GM08714 (cell line): ENCODE data around the gene ADO.
"Not testable (repeated sequence)": the region's sequence is repeated elsewhere in the genome, so short reads cannot be mapped to it uniquely, and the experiment has no call there.

Source experiments
- H3K4me3 ChIP-seq: fragments of 200-500 bp; sonication (Bioruptor generic); 2 replicates; pipeline ENCODE4 v1.5.1; 2014; ENCODE audit warnings: mild to moderate bottlenecking, low read length, inconsistent platforms
- ZNF274 ChIP-seq: IDR thresholded peaks from 2 replicates; pipeline ENCODE4 v1.6.1; 2012; ENCODE audit warnings: mild to moderate bottlenecking, low read depth, low read length

The ADO gene

DNA sequence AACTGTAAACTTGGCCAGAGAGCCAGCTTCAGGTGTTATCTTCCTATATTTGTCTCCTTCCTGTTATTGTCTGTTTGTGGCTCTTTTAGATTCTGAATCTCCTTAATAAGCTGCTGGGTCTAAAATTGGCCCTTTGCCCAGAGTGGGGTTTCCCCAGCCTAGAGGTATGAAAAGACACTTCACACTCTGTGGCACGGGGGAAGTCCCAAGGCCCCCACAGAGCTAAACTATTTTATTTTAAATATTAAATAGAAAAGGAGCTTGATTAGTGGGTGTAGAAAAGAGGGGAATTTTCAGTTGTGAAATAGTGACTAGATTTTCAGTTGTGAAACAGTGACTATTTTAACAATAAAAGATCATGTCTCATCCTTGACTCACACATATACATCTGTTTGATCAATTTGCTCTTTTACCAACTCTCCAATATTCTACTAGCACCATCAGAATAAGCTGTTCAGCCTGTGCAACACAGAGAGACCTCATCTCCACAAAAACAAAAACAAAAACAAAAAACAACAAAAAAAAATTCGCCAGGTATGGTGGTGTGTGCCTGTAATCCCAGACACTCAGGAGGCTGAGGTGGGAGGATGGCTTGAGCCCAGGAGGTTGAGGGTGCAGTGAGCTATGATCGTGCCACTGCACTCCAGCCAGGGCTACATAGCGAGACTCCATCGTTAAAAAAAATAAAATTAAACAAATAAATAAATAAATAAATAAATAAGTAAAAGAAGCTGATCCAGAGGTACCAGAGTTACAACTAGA is 24.9 kb upstream of the ADO start:
- no peak overlapping the region for H3K4me3 ChIP-seq

DNA sequence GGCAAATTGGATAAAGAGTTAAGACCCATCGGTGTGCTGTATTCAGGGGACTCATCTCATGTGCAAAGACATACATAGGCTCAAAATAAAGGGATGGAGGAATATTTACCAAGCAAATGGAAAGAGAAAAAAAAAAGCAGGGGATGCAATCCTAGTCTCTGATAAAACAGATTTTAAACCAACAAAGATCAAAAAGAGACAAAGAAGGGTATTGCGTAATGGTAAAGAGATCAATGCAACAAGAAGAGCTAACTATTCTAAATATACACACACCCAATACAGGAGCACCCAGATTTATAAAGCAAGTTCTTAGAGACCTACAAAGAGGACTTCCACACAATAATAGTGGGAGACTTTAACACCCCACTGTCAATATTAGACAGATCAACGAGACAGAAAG is 20.0 kb upstream of the ADO start:
- H3K4me3 ChIP-seq = not testable (repeated sequence)

More for the DNA sequence above, 24.9 kb upstream of the ADO start:
- TF ChIP-seq ZNF274 = no peak

DNA sequence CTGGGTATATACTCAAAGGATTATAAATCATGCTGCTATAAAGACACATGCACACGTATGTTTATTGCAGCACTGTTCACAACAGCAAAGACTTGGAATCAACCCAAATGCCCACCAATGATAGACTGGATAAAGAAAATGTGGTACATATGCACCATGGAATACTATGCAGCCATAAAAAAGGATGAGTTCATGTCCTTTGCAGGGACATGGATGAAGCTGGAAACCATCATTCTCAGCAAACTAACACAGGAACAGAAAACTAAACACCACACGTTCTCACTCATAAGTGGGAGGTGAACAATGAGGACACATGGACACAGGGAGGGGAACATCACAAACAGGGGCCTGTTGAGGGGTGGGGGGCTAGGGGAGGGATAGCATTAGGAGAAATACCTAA is 16.2 kb upstream of the ADO start:
- not testable (repeated sequence) for H3K4me3 ChIP-seq

DNA sequence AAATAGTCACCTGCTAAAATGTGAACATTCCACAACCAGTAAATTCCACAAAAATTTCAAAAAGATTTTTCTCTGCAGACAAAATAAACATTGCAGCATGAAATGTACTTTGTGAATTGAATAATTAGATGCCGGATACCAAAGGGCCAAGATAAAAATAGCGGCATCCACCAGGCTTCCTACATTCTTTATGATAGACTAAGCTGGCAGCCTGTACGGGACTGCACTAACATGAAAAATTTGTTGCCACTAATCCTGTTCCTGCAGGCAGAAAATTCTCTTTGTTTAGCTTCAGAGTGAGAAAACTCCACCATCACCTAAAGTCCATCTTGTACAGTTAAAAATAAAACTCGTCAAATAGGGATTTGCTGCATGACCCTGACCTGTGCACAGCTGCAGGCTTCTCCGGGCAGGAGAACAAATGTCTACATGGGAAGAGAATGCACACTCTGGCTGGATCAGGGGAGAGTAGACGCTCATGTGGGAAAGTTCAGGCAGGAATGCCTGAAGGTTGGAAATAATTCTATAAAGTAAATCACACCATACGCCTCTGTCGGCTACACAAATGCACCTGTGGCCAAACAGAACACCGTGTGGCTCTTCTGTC is 15.6 kb upstream of the ADO start:
- H3K4me3 ChIP-seq = no peak overlapping the region
- TF ChIP-seq ZNF274 = no peak

DNA sequence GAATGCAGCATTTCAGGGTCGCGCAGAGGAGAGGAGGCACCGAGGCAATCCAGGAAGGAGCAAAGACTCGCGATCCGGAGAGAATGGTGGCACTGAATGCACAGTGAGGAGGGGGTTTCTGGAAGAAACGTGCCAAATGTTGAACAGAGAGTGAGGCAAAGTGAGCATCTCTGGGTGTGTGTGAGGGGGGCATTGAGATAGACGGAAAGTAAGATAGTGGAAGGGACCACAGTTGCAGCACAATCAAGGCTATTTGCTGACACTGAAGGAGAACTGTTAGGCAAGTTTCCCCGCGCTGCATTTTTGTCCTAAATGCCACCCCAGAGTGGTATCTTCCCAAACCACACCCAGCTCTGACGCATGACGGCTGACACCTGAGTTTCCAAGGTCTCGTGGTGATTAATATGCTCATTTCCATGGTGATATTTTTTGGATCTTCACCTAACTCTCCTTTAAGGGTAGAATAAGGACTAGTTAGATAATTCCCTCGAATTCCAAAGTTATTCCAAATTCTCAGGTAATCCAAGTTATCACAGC is 14.4 kb upstream of the ADO start:
- no peak overlapping the region for H3K4me3 ChIP-seq
- TF ChIP-seq ZNF274 = no peak

DNA sequence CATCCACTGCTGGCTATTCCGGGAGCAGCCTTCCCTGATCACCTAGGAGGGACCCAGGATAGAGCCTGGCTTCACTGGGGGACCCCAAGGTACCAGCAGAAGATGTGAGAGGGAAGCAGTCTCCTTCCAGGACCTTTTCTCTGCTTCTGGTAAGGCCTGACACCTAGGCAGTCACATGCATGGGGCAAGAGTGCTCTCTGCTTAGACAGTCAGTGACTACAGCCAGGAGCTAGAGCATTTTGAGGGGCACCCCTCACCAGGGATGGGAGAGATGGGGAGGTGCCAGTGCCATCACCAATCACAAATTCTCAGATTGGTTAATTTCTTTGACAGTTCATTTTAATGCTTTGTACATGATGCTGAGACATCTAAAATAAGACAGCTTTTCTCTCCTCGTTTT is 13.9 kb upstream of the ADO start:
- TF ChIP-seq ZNF274 = no peak
- no peak overlapping the region for H3K4me3 ChIP-seq

DNA sequence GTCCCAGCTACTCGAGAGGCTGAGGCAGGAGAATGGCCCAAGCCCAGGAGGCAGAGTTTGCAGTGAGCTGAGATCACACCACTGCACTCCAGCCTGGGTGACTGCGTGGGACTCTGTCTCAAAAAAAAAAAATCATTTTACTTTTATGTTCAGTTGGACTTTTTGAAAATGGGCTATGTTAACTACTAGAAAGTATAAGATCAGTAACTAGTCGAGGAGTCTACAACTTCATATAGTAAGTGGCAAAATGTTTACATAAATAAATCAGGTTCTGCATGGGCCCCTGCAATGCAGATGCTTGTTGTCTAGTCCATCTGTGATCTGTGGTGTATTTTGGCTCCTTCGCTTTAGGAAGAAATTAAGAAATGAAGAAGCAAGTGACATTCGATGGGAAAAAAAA is 12.3 kb upstream of the ADO start:
- TF ChIP-seq ZNF274 = no peak

DNA sequence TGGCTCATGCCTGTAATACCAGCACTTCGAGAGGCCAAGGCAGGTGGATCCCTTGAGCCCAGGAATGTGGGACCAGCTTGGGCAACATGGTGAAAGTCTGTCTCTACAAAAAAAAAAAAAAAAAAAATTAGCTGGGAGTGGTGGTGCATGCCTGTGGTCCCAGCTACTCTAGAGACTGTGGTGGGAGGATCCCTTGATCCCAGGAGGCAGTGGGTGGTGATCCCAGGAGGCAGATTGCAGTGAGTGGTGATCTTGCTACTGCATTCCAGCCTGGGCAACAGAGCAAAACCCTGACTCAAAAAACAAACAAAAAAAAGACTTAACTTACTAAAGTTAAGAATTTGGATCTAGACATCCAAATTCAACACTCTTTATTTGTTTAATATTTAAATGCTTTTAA is 10.2 kb upstream of the ADO start:
- no peak for TF ChIP-seq ZNF274
- no peak overlapping the region for H3K4me3 ChIP-seq

More for the DNA sequence above, 12.3 kb upstream of the ADO start:
- no peak overlapping the region for H3K4me3 ChIP-seq

DNA sequence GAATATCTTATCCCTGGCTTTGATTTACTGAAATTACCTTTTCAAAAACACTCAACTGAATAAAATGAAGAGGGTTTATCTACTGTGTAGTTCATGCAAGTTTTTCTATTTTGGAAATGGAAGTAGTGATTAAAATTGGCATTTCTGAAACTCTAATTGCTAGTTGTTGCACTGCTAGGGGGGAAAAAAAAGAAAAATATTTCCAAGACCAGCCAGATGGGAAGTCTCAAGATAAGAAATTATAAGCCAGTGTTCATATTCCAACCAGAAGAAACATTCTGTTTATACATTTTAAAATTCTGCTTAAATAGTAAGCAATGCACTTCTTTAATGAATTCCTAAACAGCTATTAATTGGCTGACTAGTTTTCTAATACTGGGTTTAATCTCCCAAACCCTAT is 9.4 kb upstream of the ADO start:
- no peak for TF ChIP-seq ZNF274
- no peak overlapping the region for H3K4me3 ChIP-seq

DNA sequence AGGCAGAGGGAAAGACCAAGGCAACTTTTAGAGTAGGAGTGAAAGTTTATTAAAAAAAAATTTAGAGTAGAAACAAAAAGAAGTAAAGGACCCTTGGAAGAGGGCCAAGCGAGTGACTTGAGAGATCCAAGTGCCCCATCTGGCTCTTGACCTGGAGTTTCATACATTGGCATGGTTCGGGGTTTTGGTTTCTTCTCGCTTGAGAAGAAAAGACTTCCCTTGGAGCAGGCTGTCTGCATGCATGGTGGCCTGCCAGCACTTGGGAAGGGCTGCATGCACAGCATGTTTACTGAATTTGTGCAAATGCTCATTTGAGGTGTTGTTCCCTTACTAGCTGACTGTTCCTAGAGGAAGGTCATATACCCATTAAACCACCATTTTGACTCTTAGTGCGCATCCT is 8.8 kb upstream of the ADO start:
- H3K4me3 ChIP-seq = no peak overlapping the region
- no peak for TF ChIP-seq ZNF274

DNA sequence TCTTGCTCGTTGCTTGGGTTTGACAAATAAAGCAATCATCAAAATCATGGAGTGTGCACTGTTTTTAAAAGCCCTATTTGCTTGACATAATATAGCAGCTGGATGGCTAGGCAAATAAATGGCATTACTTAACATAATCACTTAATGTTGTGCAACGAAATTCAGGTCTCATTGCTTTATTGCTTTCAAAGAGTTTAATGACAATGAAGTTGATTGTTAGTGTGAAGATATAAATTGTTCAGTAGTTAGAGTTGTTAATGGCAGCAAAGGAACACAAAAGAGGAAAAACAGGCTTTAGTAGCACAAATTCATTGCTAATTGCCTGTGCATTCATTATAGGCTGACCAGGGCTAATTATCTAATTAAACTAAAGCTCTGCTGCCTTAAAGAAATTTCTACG is 7.6 kb upstream of the ADO start:
- TF ChIP-seq ZNF274 = no peak
- no peak overlapping the region for H3K4me3 ChIP-seq

DNA sequence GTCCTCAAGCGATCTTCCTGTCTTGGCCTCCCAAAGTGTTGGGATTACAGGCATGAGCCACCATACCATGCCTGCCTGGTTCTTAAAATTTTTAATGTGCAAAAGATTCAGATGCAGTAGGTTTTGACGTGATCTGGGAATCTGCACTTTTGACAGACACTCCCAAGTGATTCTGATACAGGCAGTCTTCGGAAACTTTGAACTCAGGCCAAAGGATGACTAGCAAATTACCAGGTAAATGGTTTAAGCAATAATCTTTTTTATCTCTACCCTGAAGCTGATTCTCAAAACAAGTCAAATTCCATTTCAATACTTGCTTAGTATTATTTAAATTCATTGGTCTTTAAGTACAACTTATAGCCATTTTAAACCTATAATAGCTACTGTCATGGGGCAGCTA is 2.6 kb upstream of the ADO start:
- no peak for TF ChIP-seq ZNF274
- no peak overlapping the region for H3K4me3 ChIP-seq

DNA sequence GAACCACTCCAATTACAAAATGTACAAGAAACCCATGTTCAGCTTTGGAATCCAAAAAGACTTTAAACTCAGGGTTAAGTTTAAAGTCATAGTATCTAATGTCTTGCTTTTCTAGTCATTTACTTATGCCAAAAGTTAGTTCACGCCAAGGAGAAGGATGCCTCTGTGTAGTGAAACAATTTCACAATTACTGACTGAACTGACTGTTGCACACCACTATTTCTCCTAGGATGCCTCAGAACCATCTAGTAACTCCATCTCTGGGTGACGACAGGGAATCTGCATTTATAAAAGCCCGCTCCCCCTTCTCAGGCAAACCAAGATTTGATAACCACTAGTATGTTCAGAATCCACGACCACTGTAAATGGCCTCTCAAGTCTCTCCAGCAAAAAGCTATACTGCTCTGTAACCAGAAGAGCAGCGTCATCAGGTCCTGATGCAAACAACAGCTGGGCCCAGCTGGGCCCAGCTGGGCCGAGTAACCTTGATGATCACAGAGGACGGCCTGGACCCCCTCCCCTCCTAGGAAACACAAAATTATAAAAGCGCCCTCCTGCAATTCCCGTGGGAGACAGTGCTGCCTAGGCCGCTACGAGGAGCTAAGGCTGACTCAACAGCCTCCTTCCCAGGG is 680 bp upstream of the ADO start:
- no peak for TF ChIP-seq ZNF274
- H3K4me3 ChIP-seq = peak overlapping the region; percentile 83; the same call in 1 of the 2 replicates

DNA sequence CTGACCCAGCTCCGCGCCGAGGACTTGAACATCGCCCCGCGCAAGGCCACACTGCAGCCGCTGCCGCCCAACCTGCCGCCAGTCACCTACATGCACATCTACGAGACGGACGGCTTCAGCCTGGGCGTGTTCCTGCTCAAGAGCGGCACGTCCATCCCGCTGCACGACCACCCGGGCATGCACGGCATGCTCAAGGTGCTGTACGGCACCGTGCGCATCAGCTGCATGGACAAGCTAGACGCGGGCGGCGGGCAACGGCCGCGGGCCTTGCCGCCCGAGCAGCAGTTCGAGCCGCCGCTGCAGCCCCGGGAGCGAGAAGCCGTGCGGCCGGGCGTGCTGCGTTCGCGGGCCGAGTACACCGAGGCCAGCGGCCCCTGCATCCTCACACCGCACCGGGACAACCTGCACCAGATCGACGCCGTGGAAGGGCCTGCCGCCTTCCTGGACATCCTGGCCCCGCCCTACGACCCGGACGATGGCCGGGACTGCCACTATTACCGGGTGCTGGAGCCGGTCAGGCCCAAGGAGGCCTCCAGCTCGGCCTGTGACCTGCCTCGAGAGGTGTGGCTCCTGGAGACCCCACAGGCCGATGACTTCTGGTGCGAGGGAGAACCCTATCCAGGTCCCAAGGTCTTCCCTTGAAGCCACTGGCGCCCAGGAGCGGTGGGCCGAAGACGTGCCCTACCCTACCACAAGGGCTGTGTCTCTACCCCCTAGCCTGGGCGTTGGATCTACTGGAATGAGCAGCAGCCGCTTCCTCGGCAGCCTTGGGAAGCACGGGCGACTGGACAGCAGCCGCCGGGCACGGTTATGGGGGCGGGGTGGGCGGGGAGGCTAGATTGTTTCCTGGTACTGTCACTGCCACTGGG is 945 bp downstream of the ADO start:
- H3K4me3 ChIP-seq = peak overlapping the region; percentile 83
- no peak for TF ChIP-seq ZNF274

DNA sequence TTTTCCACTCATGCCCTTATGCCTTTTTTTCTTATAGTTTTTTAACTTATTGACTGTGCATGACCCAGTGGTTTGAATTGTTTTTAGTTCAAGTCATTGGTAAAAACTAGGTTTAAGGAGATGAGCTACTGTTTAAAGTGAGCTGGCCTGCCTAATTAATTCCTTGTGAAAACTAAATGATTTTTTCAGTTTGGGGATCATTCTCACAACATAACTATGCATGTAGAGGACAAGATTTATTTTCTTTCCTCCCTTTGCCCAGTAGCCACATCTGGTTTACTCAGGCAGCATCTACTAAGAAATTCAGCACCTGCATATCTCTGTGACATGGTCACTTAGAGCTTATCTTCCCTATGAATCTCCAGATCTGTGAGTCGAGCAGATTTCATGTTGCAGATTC is 1.7 kb downstream of the ADO start:
- no peak for TF ChIP-seq ZNF274
- H3K4me3 ChIP-seq = peak overlapping the region; percentile 83
